ENCODE data around the gene LRRN3.

The LRRN3 gene

GRCh38 chr7:111098926-111099250 is 8.0 kb downstream of the LRRN3 start:
- no peak for TF ChIP-seq CTCF (IDR thresholded peaks at IDR 0.05; ENCODE audit: insufficient read depth, low read length, poor library complexity, severe bottlenecking)
- H3K36me3 ChIP-seq (ENCODE audit: control insufficient read depth, insufficient read depth, low read length), result no peaks in the 10 kb centered on the region
- DNase-seq (ENCODE audit: extremely low read depth, insufficient read length), result no peak
- H3K4me3 ChIP-seq (replicated peaks; ENCODE audit: low read depth, low read length), result no peak overlapping the region
- no peaks in the 10 kb centered on the region for H3K27me3 ChIP-seq (replicated peaks; ENCODE audit: control insufficient read depth, insufficient read depth, low read length)

DNA sequence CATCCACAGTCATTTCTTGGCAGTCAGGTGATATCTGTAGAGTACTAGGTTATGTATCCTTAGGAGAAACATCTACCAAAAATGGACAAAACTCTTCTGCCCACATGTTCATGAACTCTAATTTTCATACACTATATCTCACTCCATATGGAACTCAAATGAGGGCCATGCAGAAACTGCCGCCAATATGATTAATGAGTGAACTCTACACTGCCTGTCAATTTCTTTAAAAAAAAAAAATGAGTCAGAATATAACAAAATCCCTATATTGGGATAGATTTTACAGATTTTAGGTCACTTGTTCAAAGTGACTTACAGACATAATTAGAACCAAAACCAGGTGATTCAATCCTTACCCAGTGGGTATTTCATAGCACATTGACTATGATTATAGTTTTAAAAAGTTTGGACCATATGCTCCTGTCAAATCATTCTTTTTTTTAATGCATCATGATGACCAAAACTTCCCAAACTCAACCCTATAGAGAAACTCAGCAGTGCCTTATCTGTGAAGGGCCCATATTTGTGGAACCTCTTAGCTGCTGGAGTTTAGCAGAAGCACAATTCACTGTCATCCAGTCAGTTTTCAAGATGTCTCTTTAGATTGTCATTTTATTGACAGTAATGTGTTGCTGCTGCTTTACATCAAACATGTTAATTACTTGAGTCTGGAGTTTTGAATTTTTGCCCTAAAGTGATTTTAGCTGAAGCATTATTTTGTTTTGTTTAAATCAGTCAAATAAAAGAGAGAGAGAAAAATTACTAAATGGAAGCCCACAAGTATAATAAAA is 11.1 kb downstream of the LRRN3 start:
- Histone ChIP-seq H3K36me3 (ENCODE audit: control insufficient read depth, insufficient read depth, low read length) (no peaks in the 10 kb centered on the region), H3K4me3 (replicated peaks; ENCODE audit: low read depth, low read length) (no peak overlapping the region), H3K27me3 (replicated peaks; ENCODE audit: control insufficient read depth, insufficient read depth, low read length) (no peaks in the 10 kb centered on the region)
- TF ChIP-seq CTCF (IDR thresholded peaks at IDR 0.05; ENCODE audit: insufficient read depth, low read length, poor library complexity, severe bottlenecking), result no peak
- no peak for DNase-seq (ENCODE audit: extremely low read depth, insufficient read length)

GRCh38 chr7:111103136-111103535 is 12.2 kb downstream of the LRRN3 start:
- Histone ChIP-seq H3K36me3 (ENCODE audit: control insufficient read depth, insufficient read depth, low read length) (no peaks in the 10 kb centered on the region), H3K27me3 (replicated peaks; ENCODE audit: control insufficient read depth, insufficient read depth, low read length) (no peaks in the 10 kb centered on the region), H3K4me3 (replicated peaks; ENCODE audit: low read depth, low read length) (no peak overlapping the region)
- DNase-seq (ENCODE audit: extremely low read depth, insufficient read length), result no peak
- TF ChIP-seq CTCF (IDR thresholded peaks at IDR 0.05; ENCODE audit: insufficient read depth, low read length, poor library complexity, severe bottlenecking), result no peak

DNA sequence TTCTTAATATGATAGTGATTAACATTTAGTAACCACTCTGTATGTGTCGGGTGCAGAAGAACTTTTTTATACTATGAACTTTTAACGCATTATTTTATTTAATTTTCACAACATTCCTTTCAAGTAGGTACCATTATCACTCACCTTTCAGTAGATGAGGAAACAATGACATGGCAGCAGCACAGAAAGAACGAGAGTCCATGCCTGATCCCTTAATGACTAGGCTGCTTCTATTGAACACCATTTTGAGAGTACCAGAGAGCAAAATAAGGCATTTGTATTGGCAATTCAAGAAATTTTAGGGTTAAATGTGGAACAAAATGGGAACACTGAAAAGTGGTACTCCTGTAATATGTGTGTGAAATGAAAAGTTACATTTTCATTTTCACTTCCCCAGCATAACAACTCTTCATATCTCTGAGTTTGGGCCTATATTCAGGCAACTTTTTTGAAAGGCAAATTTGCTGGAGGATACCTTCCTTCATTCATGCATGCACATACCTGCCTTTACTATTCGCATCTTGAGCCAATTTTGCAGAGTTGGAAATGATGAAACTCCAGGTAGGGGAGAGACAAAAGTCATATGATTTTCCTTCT is 12.8 kb downstream of the LRRN3 start:
- DNase-seq (ENCODE audit: extremely low read depth, insufficient read length), result no peak
- Histone ChIP-seq H3K36me3 (ENCODE audit: control insufficient read depth, insufficient read depth, low read length) (no peaks in the 10 kb centered on the region), H3K4me3 (replicated peaks; ENCODE audit: low read depth, low read length) (no peak overlapping the region), H3K27me3 (replicated peaks; ENCODE audit: control insufficient read depth, insufficient read depth, low read length) (no peaks in the 10 kb centered on the region)
- no peak for TF ChIP-seq CTCF (IDR thresholded peaks at IDR 0.05; ENCODE audit: insufficient read depth, low read length, poor library complexity, severe bottlenecking)

- Histone ChIP-seq H3K36me3 (ENCODE audit: control insufficient read depth, insufficient read depth, low read length) (no peaks in the 10 kb centered on the region), H3K27me3 (replicated peaks; ENCODE audit: control insufficient read depth, insufficient read depth, low read length) (no peaks in the 10 kb centered on the region), H3K4me3 (replicated peaks; ENCODE audit: low read depth, low read length) (no peak overlapping the region)
- DNase-seq (ENCODE audit: extremely low read depth, insufficient read length), result no peak
- TF ChIP-seq CTCF (IDR thresholded peaks at IDR 0.05; ENCODE audit: insufficient read depth, low read length, poor library complexity, severe bottlenecking), result no peak
Measured at GRCh38 chr7:111104710-111105109, 13.8 kb downstream of the LRRN3 start.
